ENCODE results near the gene SLC5A10. TPM values are rescaled to one million over a fixed set of nuclear protein-coding genes. Genes with fewer than 3 reads are reported as not detected.
"Not testable (repeated sequence)": the region's sequence is repeated elsewhere in the genome, so short reads cannot be mapped to it uniquely, and the experiment has no call there.

The SLC5A10 gene
- polyA plus RNA-seq, 1 donor (not counting 4 experiments of a cell fraction or from before 2014, with no cell fraction given), result not detected

DNA sequence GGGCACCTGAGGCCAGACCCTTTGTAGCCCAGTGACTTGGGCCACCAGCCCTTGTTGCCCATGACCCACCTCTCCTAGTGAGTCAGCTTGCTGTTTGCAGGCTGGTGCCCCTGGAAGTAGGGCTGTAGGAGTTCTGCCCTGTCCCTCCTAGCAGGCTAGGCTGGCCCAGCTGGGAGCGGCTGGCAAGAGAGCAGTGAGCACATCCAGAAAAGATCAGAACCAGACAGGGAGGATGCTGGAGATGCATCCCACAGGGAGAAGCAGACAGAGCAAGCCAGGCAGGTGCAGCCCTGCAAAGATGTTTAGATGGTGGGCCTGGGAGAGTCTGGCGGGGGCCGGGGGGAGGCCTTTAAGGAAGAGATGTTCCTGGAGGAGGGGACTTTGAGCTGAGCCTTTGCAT lies 2.4 kb downstream of the SLC5A10 start:
- Histone ChIP-seq H2AFZ (ENCODE audit: control insufficient read depth, low read length) (no peak overlapping the region), H3K27me3 (ENCODE audit: control insufficient read depth, extremely low read depth, insufficient read depth, low read length) (peaks cover 5% of the 10 kb centered on the region), H3K4me3 (ENCODE audit: control insufficient read depth in 2 of 3, extremely low read depth in 1 of 3, insufficient read depth in 2 of 3, low read depth in 1 of 3, low read length in 3 of 3) (no peak overlapping the region), H3K4me2 (ENCODE audit: control insufficient read depth, extremely low read depth, insufficient read depth, low read depth, low read length) (no peak overlapping the region), H3K27ac (ENCODE audit: control insufficient read depth, insufficient read depth, low read length) (no peak overlapping the region), H3K79me2 (ENCODE audit: control insufficient read depth, insufficient read depth, low read length) (no peaks in the 10 kb centered on the region), H4K20me1 (ENCODE audit: control insufficient read depth, extremely low read depth, insufficient read depth, low read length) (no peaks in the 10 kb centered on the region), H3K9me1 (ENCODE audit: control insufficient read depth, extremely low read depth, insufficient read depth, low read length) (no peaks in the 10 kb centered on the region), H3K4me1 (ENCODE audit: control insufficient read depth, extremely low read depth, insufficient read depth, low read length) (peaks cover 6% of the 10 kb centered on the region), H3K9me3 (ENCODE audit: control insufficient read depth, low read depth, low read length) (no peaks in the 10 kb centered on the region), H3K36me3 (ENCODE audit: control insufficient read depth in 2 of 2, extremely low read depth in 1 of 2, insufficient read depth in 2 of 2, low read length in 2 of 2) (no peaks in the 10 kb centered on the region), H3K9ac (ENCODE audit: control insufficient read depth, extremely low read depth, insufficient read depth, low read length) (no peak overlapping the region)
- FAIRE-seq (no peak), DNase-seq (ENCODE audit: low read depth, low spot score) (no peak)
- no peak for TF ChIP-seq EZH2 (IDR thresholded peaks at IDR 0.05; ENCODE audit: low read length)
- TF ChIP-seq, protein P1, sequence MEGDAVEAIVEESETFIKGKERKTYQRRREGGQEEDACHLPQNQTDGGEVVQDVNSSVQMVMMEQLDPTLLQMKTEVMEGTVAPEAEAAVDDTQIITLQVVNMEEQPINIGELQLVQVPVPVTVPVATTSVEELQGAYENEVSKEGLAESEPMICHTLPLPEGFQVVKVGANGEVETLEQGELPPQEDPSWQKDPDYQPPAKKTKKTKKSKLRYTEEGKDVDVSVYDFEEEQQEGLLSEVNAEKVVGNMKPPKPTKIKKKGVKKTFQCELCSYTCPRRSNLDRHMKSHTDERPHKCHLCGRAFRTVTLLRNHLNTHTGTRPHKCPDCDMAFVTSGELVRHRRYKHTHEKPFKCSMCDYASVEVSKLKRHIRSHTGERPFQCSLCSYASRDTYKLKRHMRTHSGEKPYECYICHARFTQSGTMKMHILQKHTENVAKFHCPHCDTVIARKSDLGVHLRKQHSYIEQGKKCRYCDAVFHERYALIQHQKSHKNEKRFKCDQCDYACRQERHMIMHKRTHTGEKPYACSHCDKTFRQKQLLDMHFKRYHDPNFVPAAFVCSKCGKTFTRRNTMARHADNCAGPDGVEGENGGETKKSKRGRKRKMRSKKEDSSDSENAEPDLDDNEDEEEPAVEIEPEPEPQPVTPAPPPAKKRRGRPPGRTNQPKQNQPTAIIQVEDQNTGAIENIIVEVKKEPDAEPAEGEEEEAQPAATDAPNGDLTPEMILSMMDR (optimal IDR thresholded peaks at IDR 0.05 in 1 of 3, IDR thresholded peaks at IDR 0.05 in 1 of 3, conservative IDR thresholded peaks at IDR 0.05 in 1 of 3; ENCODE audit: extremely low read depth in 1 of 3, insufficient read depth in 2 of 3, low read length in 3 of 3), result no peak
- dilution Hi-C loops (cut with MboI; ENCODE audit: extremely low pct_ligation_motif_present, low sequenced_read_pairs), result no loop called here

DNA sequence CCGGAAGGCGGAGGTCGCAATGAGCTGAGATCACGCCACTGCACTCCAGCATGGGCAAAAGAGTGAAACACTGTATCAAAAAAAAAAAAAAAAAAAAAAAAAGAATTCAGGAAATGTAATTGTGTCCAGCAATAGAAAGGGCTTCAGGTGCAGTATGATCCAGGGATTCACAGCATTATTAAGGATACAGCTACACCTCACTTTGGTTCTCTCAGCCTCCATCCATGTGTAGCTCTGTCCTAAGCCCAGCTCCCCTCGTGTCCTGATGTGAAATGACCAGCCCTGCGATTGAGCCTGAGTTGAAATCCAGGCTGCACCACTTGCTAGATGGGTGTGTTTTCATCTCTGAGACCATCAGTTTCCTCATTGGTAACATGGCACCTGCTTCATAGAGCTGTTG lies 3.0 kb downstream of the SLC5A10 start:
- Histone ChIP-seq H3K9me3 (ENCODE audit: control insufficient read depth, low read depth, low read length) (no peaks in the 10 kb centered on the region), H3K27me3 (ENCODE audit: control insufficient read depth, extremely low read depth, insufficient read depth, low read length) (peaks cover under 1% of the 10 kb centered on the region), H4K20me1 (ENCODE audit: control insufficient read depth, extremely low read depth, insufficient read depth, low read length) (no peaks in the 10 kb centered on the region), H3K27ac (ENCODE audit: control insufficient read depth, insufficient read depth, low read length) (no peak overlapping the region), H3K4me3 (ENCODE audit: control insufficient read depth in 2 of 3, extremely low read depth in 1 of 3, insufficient read depth in 2 of 3, low read depth in 1 of 3, low read length in 3 of 3) (no peak overlapping the region), H3K36me3 (ENCODE audit: control insufficient read depth in 2 of 2, extremely low read depth in 1 of 2, insufficient read depth in 2 of 2, low read length in 2 of 2) (no peaks in the 10 kb centered on the region), H3K4me1 (ENCODE audit: control insufficient read depth, extremely low read depth, insufficient read depth, low read length) (no peaks in the 10 kb centered on the region), H3K79me2 (ENCODE audit: control insufficient read depth, insufficient read depth, low read length) (no peaks in the 10 kb centered on the region), H2AFZ (ENCODE audit: control insufficient read depth, low read length) (no peak overlapping the region), H3K9ac (ENCODE audit: control insufficient read depth, extremely low read depth, insufficient read depth, low read length) (no peak overlapping the region), H3K4me2 (ENCODE audit: control insufficient read depth, extremely low read depth, insufficient read depth, low read depth, low read length) (no peak overlapping the region), H3K9me1 (ENCODE audit: control insufficient read depth, extremely low read depth, insufficient read depth, low read length) (no peaks in the 10 kb centered on the region)
- TF ChIP-seq, protein P1 (optimal IDR thresholded peaks at IDR 0.05 in 1 of 3, IDR thresholded peaks at IDR 0.05 in 1 of 3, conservative IDR thresholded peaks at IDR 0.05 in 1 of 3; ENCODE audit: extremely low read depth in 1 of 3, insufficient read depth in 2 of 3, low read length in 3 of 3), result no peak
- TF ChIP-seq EZH2 (IDR thresholded peaks at IDR 0.05; ENCODE audit: low read length), result no peak
- dilution Hi-C loops (cut with MboI; ENCODE audit: extremely low pct_ligation_motif_present, low sequenced_read_pairs), result no loop called here
- FAIRE-seq, result no peak
- DNase-seq (ENCODE audit: low read depth, low spot score), result no peak

DNA sequence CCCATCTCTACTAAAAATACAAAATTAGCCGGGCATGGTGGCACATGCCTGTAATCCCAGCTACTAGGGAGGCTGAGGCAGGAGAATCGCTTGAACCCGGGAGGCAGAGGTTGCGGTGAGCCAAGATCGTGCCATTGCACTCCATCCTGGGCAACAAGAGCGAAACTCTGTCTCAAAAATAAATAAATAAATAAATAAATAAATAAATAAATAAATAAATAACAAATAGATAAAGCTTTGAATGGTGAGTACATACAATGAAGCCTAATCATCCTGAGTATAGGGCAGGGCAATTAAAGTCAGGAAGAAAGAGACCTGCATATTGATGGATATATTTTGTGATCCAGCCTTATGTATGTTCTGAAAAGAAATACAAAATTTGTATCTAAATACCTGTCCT lies 4.1 kb downstream of the SLC5A10 start:
- DNase-seq (ENCODE audit: low read depth, low spot score); H3K79me2 ChIP-seq (ENCODE audit: control insufficient read depth, insufficient read depth, low read length); H3K36me3 ChIP-seq (ENCODE audit: control insufficient read depth in 2 of 2, extremely low read depth in 1 of 2, insufficient read depth in 2 of 2, low read length in 2 of 2); H3K9me1 ChIP-seq (ENCODE audit: control insufficient read depth, extremely low read depth, insufficient read depth, low read length); H3K27me3 ChIP-seq (ENCODE audit: control insufficient read depth, extremely low read depth, insufficient read depth, low read length); H3K9ac ChIP-seq (ENCODE audit: control insufficient read depth, extremely low read depth, insufficient read depth, low read length); H4K20me1 ChIP-seq (ENCODE audit: control insufficient read depth, extremely low read depth, insufficient read depth, low read length); H2AFZ ChIP-seq (ENCODE audit: control insufficient read depth, low read length); H3K4me2 ChIP-seq (ENCODE audit: control insufficient read depth, extremely low read depth, insufficient read depth, low read depth, low read length); FAIRE-seq; H3K27ac ChIP-seq (ENCODE audit: control insufficient read depth, insufficient read depth, low read length); H3K4me1 ChIP-seq (ENCODE audit: control insufficient read depth, extremely low read depth, insufficient read depth, low read length); H3K4me3 ChIP-seq (ENCODE audit: control insufficient read depth in 2 of 3, extremely low read depth in 1 of 3, insufficient read depth in 2 of 3, low read depth in 1 of 3, low read length in 3 of 3); H3K9me3 ChIP-seq (ENCODE audit: control insufficient read depth, low read depth, low read length); dilution Hi-C loops (cut with MboI; ENCODE audit: extremely low pct_ligation_motif_present, low sequenced_read_pairs): not testable (repeated sequence)

Data from keratinocyte (primary cell).